Spleen (tissue), 7 donors: ENCODE results near the gene TM9SF3.

Source experiments
- POLR2A ChIP-seq, 3 donors: fragments of 450-650 bp; IDR thresholded peaks; one replicate each; pipeline ENCODE4 v1.5.1; 2017; ENCODE audit warnings: antibody characterized with exemption in 3 of 3, mild to moderate bottlenecking in 1 of 3
- TF ChIP-seq, protein P1 (sequence below), 11 experiments: fragments of 200-600 bp in 7 of 11; fragments of 450-650 bp in 4 of 11; sonication (generic) in 4 of 11; IDR thresholded peaks in 8 of 11; conservative IDR thresholded peaks in 3 of 11; 1 replicate in 7 of 11; 2 replicates in 4 of 11; pipeline versions ENCODE4 v1.4.0 to v1.8.0; 2016 to 2021; ENCODE audit warnings: antibody characterized with exemption in 11 of 11, inconsistent platforms in 4 of 11, mild to moderate bottlenecking in 1 of 11
- donor health status: DM: no; HTN: no; CAD: no; lungs with moderate emphysema.
- donor health status: DM: no; HTN: no; CAD: no.
- donor health status: DM: no; HTN: no; CAD: no.

DNA sequence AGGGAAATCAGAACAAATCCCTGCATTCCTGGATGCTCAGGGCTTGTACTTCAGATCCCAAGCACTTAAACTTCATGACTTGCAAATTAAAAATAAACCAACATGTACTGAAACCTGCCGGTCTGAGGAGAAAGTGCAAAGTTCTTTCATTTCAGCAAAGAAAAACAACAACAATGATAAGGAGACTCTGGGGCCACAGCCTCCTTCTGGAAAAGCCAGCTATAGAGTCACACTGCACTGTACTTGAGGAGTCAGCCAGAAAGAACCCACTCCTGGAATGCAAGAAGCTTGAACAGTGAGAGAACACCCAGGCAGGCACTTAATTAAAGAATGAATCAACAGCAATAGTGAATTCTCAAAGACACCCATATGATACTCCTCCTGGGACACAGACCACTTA is 49.7 kb upstream of the TM9SF3 start:
- no peak for TF ChIP-seq POLR2A (IDR thresholded peaks at IDR 0.05)
- TF ChIP-seq, protein P1, sequence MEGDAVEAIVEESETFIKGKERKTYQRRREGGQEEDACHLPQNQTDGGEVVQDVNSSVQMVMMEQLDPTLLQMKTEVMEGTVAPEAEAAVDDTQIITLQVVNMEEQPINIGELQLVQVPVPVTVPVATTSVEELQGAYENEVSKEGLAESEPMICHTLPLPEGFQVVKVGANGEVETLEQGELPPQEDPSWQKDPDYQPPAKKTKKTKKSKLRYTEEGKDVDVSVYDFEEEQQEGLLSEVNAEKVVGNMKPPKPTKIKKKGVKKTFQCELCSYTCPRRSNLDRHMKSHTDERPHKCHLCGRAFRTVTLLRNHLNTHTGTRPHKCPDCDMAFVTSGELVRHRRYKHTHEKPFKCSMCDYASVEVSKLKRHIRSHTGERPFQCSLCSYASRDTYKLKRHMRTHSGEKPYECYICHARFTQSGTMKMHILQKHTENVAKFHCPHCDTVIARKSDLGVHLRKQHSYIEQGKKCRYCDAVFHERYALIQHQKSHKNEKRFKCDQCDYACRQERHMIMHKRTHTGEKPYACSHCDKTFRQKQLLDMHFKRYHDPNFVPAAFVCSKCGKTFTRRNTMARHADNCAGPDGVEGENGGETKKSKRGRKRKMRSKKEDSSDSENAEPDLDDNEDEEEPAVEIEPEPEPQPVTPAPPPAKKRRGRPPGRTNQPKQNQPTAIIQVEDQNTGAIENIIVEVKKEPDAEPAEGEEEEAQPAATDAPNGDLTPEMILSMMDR (IDR thresholded peaks at IDR 0.05 in 8 of 11, conservative IDR thresholded peaks at IDR 0.05 in 3 of 11): no peak
